WI38 (cell line): Measurements from ENCODE around the gene SH3RF1.

Experiments used
- H3K4me3 ChIP-seq: 2 replicates; pipeline ENCODE4 v1.5.1; 2011; ENCODE audit warnings: low read depth, mild to moderate bottlenecking, control low read depth, low read length
- CTCF ChIP-seq: IDR thresholded peaks from 2 replicates; pipeline ENCODE4 v1.5.1; 2012; ENCODE audit warnings: low read depth, mild to moderate bottlenecking, control low read depth, low read length

The SH3RF1 gene

GRCh38 chr4:169266081-169266480, 4.7 kb downstream of the SH3RF1 start:
- H3K4me3 ChIP-seq, result no peak overlapping the region
- no peak for TF ChIP-seq CTCF

GRCh38 chr4:169263791-169264392, 6.9 kb downstream of the SH3RF1 start:
- no peak for TF ChIP-seq CTCF

GRCh38 chr4:169260217-169260866, 10.4 kb downstream of the SH3RF1 start:
- TF ChIP-seq CTCF, result no peak
- H3K4me3 ChIP-seq, result no peak overlapping the region

More at GRCh38 chr4:169263791-169264392, 6.9 kb downstream of the SH3RF1 start:
- no peak overlapping the region for H3K4me3 ChIP-seq

GRCh38 chr4:169259271-169259670, 11.5 kb downstream of the SH3RF1 start:
- TF ChIP-seq CTCF, result no peak
- no peak overlapping the region for H3K4me3 ChIP-seq

- TF ChIP-seq CTCF, result no peak
- no peak overlapping the region for H3K4me3 ChIP-seq
Observed at GRCh38 chr4:169258141-169258540, 12.6 kb downstream of the SH3RF1 start.

GRCh38 chr4:169256856-169257761, 13.6 kb downstream of the SH3RF1 start:
- H3K4me3 ChIP-seq, result no peak overlapping the region
- TF ChIP-seq CTCF, result no peak

- TF ChIP-seq CTCF, result no peak
- H3K4me3 ChIP-seq, result no peak overlapping the region
Observed at GRCh38 chr4:169256101-169256612, 14.6 kb downstream of the SH3RF1 start.
